GM12878 (cell line): ENCODE results near the gene TFR2. TPM values are rescaled to one million over a fixed set of nuclear protein-coding genes. Genes with fewer than 3 reads are reported as not detected.
A peak's percentile ranks its signal among the peaks of the same experiment; 100 is the strongest.

Experiments used
- ATAC-seq: fragments of 200-7000 bp; cut with Tn5 transposase; 3 replicates; pipeline ENCODE4 v1.9.1; 2020; ENCODE audit warnings: mild to moderate bottlenecking, moderate library complexity
- BruUV-seq: library from RNA; stranded (reverse); fragments of 400-500 nt; replicated peaks from 2 replicates; lab custom pipeline; 2021; lab: Mats Ljungman, UMichigan
- CTCF ChIA-PET: fragments of 300-600 bp; sonication (Branson Sonifier 250); formaldehyde crosslinking; extraction: SDS; loops from one replicate; lab custom pipeline; 2021; ENCODE audit warnings: inconsistent platforms; lab: Yijun Ruan, JAX
- POLR2A ChIA-PET: fragments of 350-600 bp; formaldehyde crosslinking; extraction: SDS; loops from one replicate; lab custom pipeline; 2021; ENCODE audit warnings: inconsistent platforms; lab: Charles Lee
- RAD21 ChIA-PET: fragments of 300-600 bp; sonication (Branson Sonifier 250); formaldehyde crosslinking; loops from one replicate; lab custom pipeline; 2023; ENCODE audit warnings: antibody characterized with exemption; ENCODE audit not compliant: unreplicated experiment; lab: Charles Lee
- SMC1A ChIA-PET: fragments of 300-600 bp; sonication (Branson Sonifier 250); formaldehyde crosslinking; loops from one replicate; lab custom pipeline; 2023; ENCODE audit not compliant: unreplicated experiment, uncharacterized antibody; lab: Charles Lee
- DNase-seq: peaks from one replicate; pipeline ENCODE4 v3.0.0-alpha.2; 2011; ENCODE audit warnings: low read depth, low spot score
- FAIRE-seq: peaks from 3 replicates; lab custom pipeline; 2011; peaks lifted over from hg19 to GRCh38; lab: Jason Lieb, UNC
- H2AFZ ChIP-seq: 2 replicates; pipeline ENCODE4 v1.6.0; 2011; ENCODE audit warnings: low read depth, low read length, control low read depth; ENCODE audit not compliant: control insufficient read depth
- H3K27ac ChIP-seq: 2 replicates; pipeline ENCODE4 v1.5.1; 2011; ENCODE audit warnings: control low read depth; ENCODE audit not compliant: control insufficient read depth, insufficient read depth
- H3K27me3 ChIP-seq, 2 experiments: replicated peaks in 1 of 2; 2 replicates each; pipeline versions ENCODE4 v1.6.0 to v1.6.1; 2011; ENCODE audit warnings: low read length in 1 of 2; ENCODE audit not compliant: control insufficient read depth in 2 of 2, insufficient read depth in 2 of 2
- H3K36me3 ChIP-seq, 2 experiments: 2 replicates each; pipeline ENCODE4 v1.5.1; 2011; ENCODE audit warnings: low read length in 1 of 2; ENCODE audit not compliant: control insufficient read depth in 2 of 2, insufficient read depth in 2 of 2
- H3K4me1 ChIP-seq: 2 replicates; pipeline ENCODE4 v1.6.1; 2011; ENCODE audit warnings: mild to moderate bottlenecking, low read length, moderate library complexity, mixed read lengths; ENCODE audit not compliant: control insufficient read depth, insufficient read depth
- H3K4me2 ChIP-seq: 2 replicates; pipeline ENCODE4 v1.6.0; 2011; ENCODE audit warnings: control low read depth; ENCODE audit not compliant: control insufficient read depth, insufficient read depth
- H3K4me3 ChIP-seq: fragments of 200-600 bp; sonication (generic); 2 replicates; pipeline ENCODE4 v1.5.1; 2016
- H3K79me2 ChIP-seq: 2 replicates; pipeline ENCODE4 v1.6.0; 2011; ENCODE audit warnings: low read length; ENCODE audit not compliant: control insufficient read depth, insufficient read depth
- H3K9ac ChIP-seq: 2 replicates; pipeline ENCODE4 v1.8.0; 2011; ENCODE audit warnings: low read length, control low read depth, mixed read lengths; ENCODE audit not compliant: control insufficient read depth, insufficient read depth
- H3K9me3 ChIP-seq: replicated peaks from 3 replicates; pipeline ENCODE4 v1.5.1; 2011; ENCODE audit warnings: mild to moderate bottlenecking, low read length; ENCODE audit not compliant: control insufficient read depth, insufficient read depth
- H4K20me1 ChIP-seq: 2 replicates; pipeline ENCODE4 v1.6.0; 2011; ENCODE audit not compliant: control insufficient read depth, insufficient read depth
- BHLHE40 ChIP-seq, 2 experiments: fragments of 450-650 bp in 1 of 2; IDR thresholded peaks; 2 replicates each; pipeline ENCODE4 v1.6.1; 2011 to 2017; ENCODE audit warnings: low read depth in 2 of 2, borderline replicate concordance in 1 of 2, improper control_type of control experiment in 1 of 2, low read length in 1 of 2, mild to moderate bottlenecking in 1 of 2
- CREB1 ChIP-seq: IDR thresholded peaks from 2 replicates; pipeline ENCODE4 v1.6.1; 2012; ENCODE audit warnings: low read depth, mild to moderate bottlenecking, inconsistent platforms
- CREM ChIP-seq: IDR thresholded peaks from 2 replicates; pipeline ENCODE4 v1.6.1; 2014; ENCODE audit warnings: antibody characterized with exemption, low read depth
- EGR1 ChIP-seq, 2 experiments: IDR thresholded peaks; 1 replicate in 1 of 2; 2 replicates in 1 of 2; pipeline ENCODE4 v1.6.1; 2011 to 2012; ENCODE audit warnings: low read depth in 2 of 2, low read length in 2 of 2, borderline replicate concordance in 1 of 2, mild to moderate bottlenecking in 1 of 2, moderate library complexity in 1 of 2
- HDGF ChIP-seq: fragments of 450-650 bp; IDR thresholded peaks from 2 replicates; pipeline ENCODE4 v1.6.1; 2016; ENCODE audit warnings: antibody characterized with exemption
- MLLT1 ChIP-seq: fragments of 450-650 bp; IDR thresholded peaks from 2 replicates; pipeline ENCODE4 v1.6.1; 2016; ENCODE audit warnings: mild to moderate bottlenecking
- PAX8 ChIP-seq: fragments of 450-650 bp; IDR thresholded peaks from 2 replicates; pipeline ENCODE4 v1.6.1; 2017; ENCODE audit warnings: mild to moderate bottlenecking, moderate library complexity
- POLR2A ChIP-seq: IDR thresholded peaks from 2 replicates; pipeline ENCODE4 v1.6.1; 2011; ENCODE audit warnings: low read depth, mild to moderate bottlenecking, low read length
- POU2F2 ChIP-seq: IDR thresholded peaks from 3 replicates; pipeline ENCODE4 v1.6.1; 2011; ENCODE audit warnings: low read depth, mild to moderate bottlenecking, low read length, borderline replicate concordance
- RCOR1 ChIP-seq: conservative IDR thresholded peaks from 2 replicates; pipeline ENCODE4 v1.6.1; 2012; ENCODE audit warnings: low read depth, low read length, improper control_type of control experiment
- RELB ChIP-seq: fragments of 450-650 bp; IDR thresholded peaks from 2 replicates; pipeline ENCODE4 v1.6.1; 2017; ENCODE audit warnings: low read depth, mild to moderate bottlenecking, moderate library complexity
- TAF1 ChIP-seq: IDR thresholded peaks from 2 replicates; pipeline ENCODE4 v1.6.1; 2011; ENCODE audit warnings: mild to moderate bottlenecking, low read depth, low read length, borderline replicate concordance
- WGBS: methylation state at CpG from one replicate; pipeline ENCODE4 v1.1.6; 2016; ENCODE audit warnings: low lambda C conversion rate; ENCODE audit not compliant: insufficient replicate concordance, insufficient coverage; ENCODE audit errors: missing lambda C conversion rate; 5-methylcytosine and 5-hydroxymethylcytosine counted together
- in situ Hi-C: fragments of 300-500 bp; cut with MboI; formaldehyde crosslinking; loops from 9 replicates; pipeline ENCODE4 v1.14.3; 2018; ENCODE audit warnings: mixed read lengths
- intact Hi-C: fragments of 100-400 bp; cut with micrococcal nuclease; formaldehyde crosslinking; loops from one replicate; pipeline ENCODE4 v1.14.2; 2022; ENCODE audit not compliant: unreplicated experiment
- polyA plus RNA-seq, 11 experiments: library from polyadenylated mRNA; depleted of rRNA in 4 of 11; unstranded in 6 of 11; stranded (reverse) in 5 of 11; fragments of >200 nt; fragmentation: Nextera tagmentation in 4 of 11; fragmentation: Illumina TruSeq in 1 of 11; extraction: Ambion mirVana in 4 of 11; extraction: Trizol in 1 of 11; gene quantifications; 1 replicate in 1 of 11; 2 replicates in 10 of 11; pipeline versions ENCODE4 v1.2.1 to v1.2.3, GENCODE V29; 2011 to 2016; ENCODE audit warnings: inconsistent platforms in 2 of 11, missing spikeins in 2 of 11, low read depth in 1 of 11
- total RNA-seq, 4 experiments: library from RNA; depleted of rRNA in 3 of 4; stranded (reverse); fragments of >200 nt in 3 of 4; fragmentation: Illumina TruSeq in 1 of 4; extraction: Trizol in 1 of 4; gene quantifications; 2 replicates each; pipeline versions ENCODE4 v1.2.1 to v1.2.3, GENCODE V29; 2013 to 2021

Gene TFR2
- total and polyA plus RNA-seq, 10 of the 15 experiments (the other 5 are each of a cell fraction or from before 2014, with no cell fraction given) = 0.30 to 7.2 (median 1.8) TPM

GRCh38 chr7:100627238-100627549, 14.2 kb downstream of the TFR2 start (continued):
- TF ChIP-seq PAX8 = no peak
- no peak for TF ChIP-seq HDGF

GRCh38 chr7:100626530-100627237, 14.7 kb downstream of the TFR2 start:
- Histone ChIP-seq H2AFZ (peak overlapping the region; percentile 81), H4K20me1 (no peaks in the 10 kb centered on the region), H3K79me2 (no peaks in the 10 kb centered on the region), H3K4me1 (peaks cover 7% of the 10 kb centered on the region)
- BruUV-seq = no TSS peak
- peak; percentile 98 for ATAC-seq
- WGBS = 5% methylated on average over 18 of the region's 37 CpGs
- peak in 1 of 2 experiments; percentile 76; a peak in 2 of 3 replicates for TF ChIP-seq EGR1 (IDR thresholded peaks at IDR 0.05; ENCODE audit: borderline replicate concordance in 1 of 2, low read depth in 2 of 2, low read length in 2 of 2)
- no peak for TF ChIP-seq HDGF
- peak; percentile 59 for TF ChIP-seq CREB1
- TF ChIP-seq RELB = no peak
- peak; percentile 68; the same call in 2 of the 3 replicates for TF ChIP-seq POU2F2
- TF ChIP-seq CREM = 0 out of 2 replicates have a peak, but pooled peaks have one; percentile 21
- peak; percentile 80 for TF ChIP-seq POLR2A
- no peak for TF ChIP-seq MLLT1
- peak; percentile 64; the same call in 1 of the 2 replicates for TF ChIP-seq TAF1
- peak in 1 of 2 experiments; percentile 9; a peak in 1 of 4 replicates for TF ChIP-seq BHLHE40 (IDR thresholded peaks at IDR 0.05; ENCODE audit: borderline replicate concordance in 1 of 2, low read depth in 2 of 2, low read length in 1 of 2)
- no peak for TF ChIP-seq RCOR1
- TF ChIP-seq, all 136 proteins: peak for 7
- CTCF ChIA-PET = interaction anchor here (0.9 kb wide), 1 partner anchor 79 kb away, joined by 4 read pairs; the partner anchor contains the start of gene POP7
- POLR2A ChIA-PET = no interaction called here
- peak overlapping the region; percentile 54; the same call in 1 of the 2 replicates for H3K9ac ChIP-seq
- in situ Hi-C loops (no loop called here), intact Hi-C loops (no loop called here)
- peak overlapping the region; percentile 48 for H3K4me2 ChIP-seq
- H3K36me3 ChIP-seq = no peaks in the 10 kb centered on the region
- peak overlapping the region; percentile 74 for H3K4me3 ChIP-seq
- no peaks in the 10 kb centered on the region for H3K9me3 ChIP-seq
- SMC1A ChIA-PET = interaction anchor here (2.1 kb wide), 1 partner anchor 14 kb away, joined by 6 read pairs; the partner anchor contains the start of gene MOSPD3
- RAD21 ChIA-PET = no interaction called here
- H3K27ac ChIP-seq = peak overlapping the region; percentile 55; the same call in 1 of the 2 replicates
- FAIRE-seq = peak; percentile 78
- DNase-seq = peak; percentile 32
- no peaks in the 10 kb centered on the region; a peak in 1 of 4 replicates for H3K27me3 ChIP-seq
